H9 (cell line): Measurements from ENCODE around the gene NANOS1. TPM values are rescaled to one million over a fixed set of nuclear protein-coding genes. Genes with fewer than 3 reads are reported as not detected.

Experiments used
- DNase-seq: peaks from one replicate; pipeline ENCODE4 v3.0.0-alpha.2; 2017
- H2AFZ ChIP-seq: one replicate; pipeline ENCODE4 v1.6.1; 2013; ENCODE audit warnings: mild to moderate bottlenecking, low read length, control low read depth, moderate library complexity
- H2AK5ac ChIP-seq: 2 replicates; pipeline ENCODE4 v1.6.1; 2013; ENCODE audit warnings: low read length, control low read depth, mixed read lengths; ENCODE audit not compliant: insufficient read length
- H2BK120ac ChIP-seq: one replicate; pipeline ENCODE4 v1.6.1; 2013; ENCODE audit warnings: low read depth, mild to moderate bottlenecking, low read length, control low read depth, inconsistent platforms; ENCODE audit not compliant: poor library complexity, severe bottlenecking
- H2BK12ac ChIP-seq: 2 replicates; pipeline ENCODE4 v1.6.1; 2013; ENCODE audit warnings: low read length, control low read depth, mixed read lengths, low read depth; ENCODE audit not compliant: insufficient read length
- H2BK15ac ChIP-seq: 2 replicates; pipeline ENCODE4 v1.6.1; 2013; ENCODE audit warnings: low read depth, low read length, control low read depth
- H2BK20ac ChIP-seq: one replicate; pipeline ENCODE4 v1.6.1; 2013; ENCODE audit warnings: low read depth, mild to moderate bottlenecking, low read length, control low read depth, inconsistent platforms; ENCODE audit not compliant: poor library complexity, severe bottlenecking
- H2BK5ac ChIP-seq: 2 replicates; pipeline ENCODE4 v1.6.1; 2013; ENCODE audit warnings: low read length, control low read depth, mixed read lengths; ENCODE audit not compliant: insufficient read length
- H3K14ac ChIP-seq: 2 replicates; pipeline ENCODE4 v1.6.1; 2013; ENCODE audit warnings: low read length, control low read depth; ENCODE audit not compliant: insufficient read depth
- H3K18ac ChIP-seq: 2 replicates; pipeline ENCODE4 v1.6.1; 2013; ENCODE audit warnings: low read depth, mild to moderate bottlenecking, mixed read lengths, low read length, control low read depth; ENCODE audit not compliant: insufficient read length
- H3K23ac ChIP-seq: 2 replicates; pipeline ENCODE4 v1.6.1; 2013; ENCODE audit warnings: low read length, control low read depth, mixed read lengths, low read depth; ENCODE audit not compliant: insufficient read length
- H3K23me2 ChIP-seq: 2 replicates; pipeline ENCODE4 v1.6.1; 2013; ENCODE audit warnings: low read depth, mild to moderate bottlenecking, mixed read lengths, low read length, control low read depth; ENCODE audit not compliant: insufficient read length, poor library complexity, severe bottlenecking
- H3K27ac ChIP-seq: 2 replicates; pipeline ENCODE4 v1.5.1; 2013; ENCODE audit warnings: low read length, control low read depth, mixed read lengths, low read depth; ENCODE audit not compliant: insufficient read length
- H3K27me3 ChIP-seq: 2 replicates; pipeline ENCODE4 v1.6.1; 2013; ENCODE audit warnings: low read length, control low read depth, inconsistent platforms; ENCODE audit not compliant: insufficient read depth
- H3K4ac ChIP-seq: 2 replicates; pipeline ENCODE4 v1.6.1; 2013; ENCODE audit warnings: low read depth, mild to moderate bottlenecking, control low read depth, inconsistent platforms, low read length, moderate library complexity
- H3K4me1 ChIP-seq: 2 replicates; pipeline ENCODE4 v1.6.1; 2013; ENCODE audit warnings: low read length, control low read depth, inconsistent platforms; ENCODE audit not compliant: insufficient read depth
- H3K4me2 ChIP-seq: 2 replicates; pipeline ENCODE4 v1.6.1; 2013; ENCODE audit warnings: low read length, control low read depth, mixed read lengths; ENCODE audit not compliant: insufficient read length, insufficient read depth
- H3K56ac ChIP-seq: 2 replicates; pipeline ENCODE4 v1.6.1; 2013; ENCODE audit warnings: low read depth, mild to moderate bottlenecking, mixed read lengths, low read length, control low read depth; ENCODE audit not compliant: insufficient read length
- H3K79me1 ChIP-seq: 2 replicates; pipeline ENCODE4 v1.6.1; 2013; ENCODE audit warnings: low read depth, mild to moderate bottlenecking, moderate library complexity, low read length, control low read depth, inconsistent platforms; ENCODE audit not compliant: insufficient read depth, poor library complexity, severe bottlenecking
- H3K79me2 ChIP-seq: 2 replicates; pipeline ENCODE4 v1.6.1; 2013; ENCODE audit warnings: low read length, control low read depth, inconsistent platforms; ENCODE audit not compliant: insufficient read depth
- H3K9ac ChIP-seq: 2 replicates; pipeline ENCODE4 v1.6.1; 2013; ENCODE audit warnings: low read length, control low read depth, mixed read lengths; ENCODE audit not compliant: insufficient read length; ENCODE audit errors: extremely low read depth
- H3K9me3 ChIP-seq: one replicate; pipeline ENCODE4 v1.6.1; 2013; ENCODE audit warnings: low read depth, low read length, inconsistent platforms; ENCODE audit not compliant: control insufficient read depth
- H3T11ph ChIP-seq: one replicate; pipeline ENCODE4 v1.6.1; 2013; ENCODE audit warnings: mild to moderate bottlenecking, low read length, control low read depth, inconsistent platforms
- H4K20me1 ChIP-seq: one replicate; pipeline ENCODE4 v1.6.1; 2013; ENCODE audit not compliant: control insufficient read depth, insufficient read length, insufficient read depth
- H4K5ac ChIP-seq: 2 replicates; pipeline ENCODE4 v1.6.1; 2013; ENCODE audit warnings: low read depth, mild to moderate bottlenecking, mixed read lengths, low read length, control low read depth; ENCODE audit not compliant: insufficient read length
- H4K8ac ChIP-seq: replicated peaks from 2 replicates; pipeline ENCODE4 v1.6.1; 2013; ENCODE audit warnings: low read length, control low read depth, mixed read lengths, low read depth; ENCODE audit not compliant: insufficient read length
- H4K91ac ChIP-seq: 2 replicates; pipeline ENCODE4 v1.6.1; 2013; ENCODE audit warnings: low read depth, mild to moderate bottlenecking, moderate library complexity, mixed read lengths, low read length, control low read depth; ENCODE audit not compliant: insufficient read length
- H3K27ac Mint-ChIP-seq, 3 experiments: 2 replicates in 2 of 3; 3 replicates in 1 of 3; pipeline ENCODE4 v1.8.0; 2020 to 2021; ENCODE audit warnings: mixed read lengths in 3 of 3, mild to moderate bottlenecking in 1 of 3, moderate library complexity in 1 of 3
- H3K27me3 Mint-ChIP-seq: 2 replicates; pipeline ENCODE4 v1.8.0; 2021; ENCODE audit warnings: low read depth, mild to moderate bottlenecking, moderate library complexity, mixed read lengths
- H3K36me3 Mint-ChIP-seq, 3 experiments: 2 replicates in 2 of 3; 3 replicates in 1 of 3; pipeline ENCODE4 v1.8.0; 2020 to 2021; ENCODE audit warnings: low read depth in 3 of 3, mixed read lengths in 3 of 3; ENCODE audit not compliant: insufficient read depth in 1 of 3
- H3K4me1 Mint-ChIP-seq, 2 experiments: 2 replicates each; pipeline ENCODE4 v1.8.0; 2020; ENCODE audit warnings: mixed read lengths in 2 of 2
- H3K4me3 Mint-ChIP-seq, 2 experiments: 2 replicates in 1 of 2; 3 replicates in 1 of 2; pipeline ENCODE4 v1.8.0; 2020 to 2021; ENCODE audit warnings: mild to moderate bottlenecking in 2 of 2, mixed read lengths in 2 of 2, moderate library complexity in 1 of 2
- H3K9me3 Mint-ChIP-seq, 2 experiments: 2 replicates in 1 of 2; 3 replicates in 1 of 2; pipeline ENCODE4 v1.8.0; 2020; ENCODE audit warnings: mild to moderate bottlenecking in 2 of 2, mixed read lengths in 2 of 2, moderate library complexity in 1 of 2
- WGBS: extraction: QIAGEN DNeasy Blood & Tissue Kit; methylation state at CpG from one replicate; pipeline ENCODE4 v1.1.7; 2013; ENCODE audit warnings: missing lambda C conversion rate, low lambda C conversion rate, mixed read lengths; ENCODE audit not compliant: insufficient read length; ENCODE audit errors: extremely low coverage; 5-methylcytosine and 5-hydroxymethylcytosine counted together
- long read RNA-seq: library from polyadenylated mRNA; unstranded; transcript quantifications from one replicate; pipeline ENCODE4 v2.0.0, GENCODE V29; 2020
- total RNA-seq: library from RNA; stranded (reverse); gene quantifications from 2 replicates; pipeline ENCODE4 v1.2.1, GENCODE V29; 2021
- TF ChIP-seq, protein P1 (sequence below): fragments of 200-600 bp; sonication (generic); conservative IDR thresholded peaks from 3 replicates; pipeline ENCODE4 v1.8.0; 2021; ENCODE audit warnings: antibody characterized with exemption, mild to moderate bottlenecking

The NANOS1 gene, protein sequence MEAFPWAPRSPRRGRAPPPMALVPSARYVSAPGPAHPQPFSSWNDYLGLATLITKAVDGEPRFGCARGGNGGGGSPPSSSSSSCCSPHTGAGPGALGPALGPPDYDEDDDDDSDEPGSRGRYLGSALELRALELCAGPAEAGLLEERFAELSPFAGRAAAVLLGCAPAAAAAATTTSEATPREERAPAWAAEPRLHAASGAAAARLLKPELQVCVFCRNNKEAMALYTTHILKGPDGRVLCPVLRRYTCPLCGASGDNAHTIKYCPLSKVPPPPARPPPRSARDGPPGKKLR
- 4.5 and 5.5 TPM in 2 replicates for total RNA-seq
- long read RNA-seq: 0 reads

DNA sequence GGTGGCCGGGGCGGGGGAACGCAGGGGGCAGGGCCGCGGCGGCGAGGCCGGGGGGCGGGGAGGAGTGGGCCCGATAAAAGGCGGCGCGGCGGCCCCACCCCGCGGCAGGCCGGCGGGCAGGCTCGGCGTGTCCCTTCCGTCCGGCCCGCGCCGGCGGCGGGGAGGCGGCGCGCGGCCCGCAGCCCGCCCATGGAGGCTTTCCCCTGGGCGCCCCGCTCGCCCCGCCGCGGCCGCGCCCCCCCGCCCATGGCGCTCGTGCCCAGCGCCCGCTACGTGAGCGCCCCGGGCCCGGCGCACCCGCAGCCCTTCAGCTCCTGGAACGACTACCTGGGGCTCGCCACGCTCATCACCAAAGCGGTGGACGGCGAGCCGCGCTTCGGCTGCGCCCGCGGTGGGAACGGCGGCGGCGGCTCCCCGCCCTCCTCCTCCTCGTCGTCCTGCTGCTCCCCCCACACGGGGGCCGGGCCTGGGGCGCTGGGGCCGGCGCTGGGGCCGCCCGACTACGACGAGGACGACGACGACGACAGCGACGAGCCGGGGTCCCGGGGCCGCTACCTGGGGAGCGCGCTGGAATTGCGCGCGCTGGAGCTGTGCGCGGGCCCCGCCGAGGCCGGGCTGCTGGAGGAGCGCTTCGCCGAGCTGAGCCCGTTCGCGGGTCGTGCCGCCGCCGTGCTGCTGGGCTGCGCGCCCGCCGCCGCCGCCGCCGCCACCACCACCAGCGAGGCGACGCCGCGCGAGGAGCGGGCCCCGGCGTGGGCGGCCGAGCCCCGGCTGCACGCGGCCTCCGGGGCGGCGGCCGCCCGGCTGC is at the start of gene NANOS1:
Gene NANOS1 (plus strand): TSS at position 102 of the 808 bp plus-strand sequence. CDS start 88 bp downstream, at position 190.
- no peak within 1 kb of the TSS for H3K9ac ChIP-seq
- no peaks in the 10 kb centered on the region for H3K9me3 Mint-ChIP-seq
- H3K27ac ChIP-seq: no peak within 1 kb of the TSS
- no peaks in the 10 kb centered on the region for H3K27me3 ChIP-seq
- no peak within 1 kb of the TSS for H2BK12ac ChIP-seq
- H3T11ph ChIP-seq: no peak within 1 kb of the TSS
- no peaks in the 10 kb centered on the region for H4K20me1 ChIP-seq
- H3K23ac ChIP-seq: no peak within 1 kb of the TSS
- no peak within 1 kb of the TSS for H2BK20ac ChIP-seq
- no peak within 1 kb of the TSS for H3K27ac Mint-ChIP-seq
- H3K4me3 Mint-ChIP-seq: peak within 1 kb of the TSS; percentile 64 to 81
- peaks cover 2% of the 10 kb centered on the region; the same call in 1 of the 2 replicates for H3K27me3 Mint-ChIP-seq
- no peak within 1 kb of the TSS for H2BK15ac ChIP-seq
- peaks cover 7% of the 10 kb centered on the region for H3K23me2 ChIP-seq
- H3K36me3 Mint-ChIP-seq: peaks cover 10 to 24% (median 12%) of the 10 kb centered on the region in 3 experiments; a peak in 6 of 7 replicates
- H2BK5ac ChIP-seq: no peak within 1 kb of the TSS
- no peaks in the 10 kb centered on the region for H3K9me3 ChIP-seq
- H3K79me2 ChIP-seq: no peaks in the 10 kb centered on the region
- peaks cover 23 to 32% of the 10 kb centered on the region in 2 experiments for H3K4me1 Mint-ChIP-seq
- H3K18ac ChIP-seq: no peak within 1 kb of the TSS
- H3K4me1 ChIP-seq: no peaks in the 10 kb centered on the region; the same call in 1 of the 2 replicates
- H2BK120ac ChIP-seq: no peak within 1 kb of the TSS
- H4K5ac ChIP-seq: no peak within 1 kb of the TSS
- TF ChIP-seq, protein P1, sequence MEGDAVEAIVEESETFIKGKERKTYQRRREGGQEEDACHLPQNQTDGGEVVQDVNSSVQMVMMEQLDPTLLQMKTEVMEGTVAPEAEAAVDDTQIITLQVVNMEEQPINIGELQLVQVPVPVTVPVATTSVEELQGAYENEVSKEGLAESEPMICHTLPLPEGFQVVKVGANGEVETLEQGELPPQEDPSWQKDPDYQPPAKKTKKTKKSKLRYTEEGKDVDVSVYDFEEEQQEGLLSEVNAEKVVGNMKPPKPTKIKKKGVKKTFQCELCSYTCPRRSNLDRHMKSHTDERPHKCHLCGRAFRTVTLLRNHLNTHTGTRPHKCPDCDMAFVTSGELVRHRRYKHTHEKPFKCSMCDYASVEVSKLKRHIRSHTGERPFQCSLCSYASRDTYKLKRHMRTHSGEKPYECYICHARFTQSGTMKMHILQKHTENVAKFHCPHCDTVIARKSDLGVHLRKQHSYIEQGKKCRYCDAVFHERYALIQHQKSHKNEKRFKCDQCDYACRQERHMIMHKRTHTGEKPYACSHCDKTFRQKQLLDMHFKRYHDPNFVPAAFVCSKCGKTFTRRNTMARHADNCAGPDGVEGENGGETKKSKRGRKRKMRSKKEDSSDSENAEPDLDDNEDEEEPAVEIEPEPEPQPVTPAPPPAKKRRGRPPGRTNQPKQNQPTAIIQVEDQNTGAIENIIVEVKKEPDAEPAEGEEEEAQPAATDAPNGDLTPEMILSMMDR: no peak
- H2AK5ac ChIP-seq: no peak within 1 kb of the TSS
- no peak within 1 kb of the TSS for H4K91ac ChIP-seq
- no peak within 1 kb of the TSS for H2AFZ ChIP-seq
- no CpG with 5 or more reads among the region's 136 CpGs for WGBS
- peak; percentile 53 for DNase-seq
- no peak within 1 kb of the TSS for H4K8ac ChIP-seq
- H3K79me1 ChIP-seq: no peaks in the 10 kb centered on the region
- no peak within 1 kb of the TSS for H3K56ac ChIP-seq
- no peak within 1 kb of the TSS for H3K4ac ChIP-seq
- peak within 1 kb of the TSS; percentile 90 for H3K4me2 ChIP-seq
- no peak within 1 kb of the TSS for H3K14ac ChIP-seq
